ENCODE measurements around the gene IL3. TPM values are rescaled to one million over a fixed set of nuclear protein-coding genes. Genes with fewer than 3 reads are reported as not detected.

Gene IL3
- total RNA-seq, 1 experiment from 2014 or later: not detected

DNA sequence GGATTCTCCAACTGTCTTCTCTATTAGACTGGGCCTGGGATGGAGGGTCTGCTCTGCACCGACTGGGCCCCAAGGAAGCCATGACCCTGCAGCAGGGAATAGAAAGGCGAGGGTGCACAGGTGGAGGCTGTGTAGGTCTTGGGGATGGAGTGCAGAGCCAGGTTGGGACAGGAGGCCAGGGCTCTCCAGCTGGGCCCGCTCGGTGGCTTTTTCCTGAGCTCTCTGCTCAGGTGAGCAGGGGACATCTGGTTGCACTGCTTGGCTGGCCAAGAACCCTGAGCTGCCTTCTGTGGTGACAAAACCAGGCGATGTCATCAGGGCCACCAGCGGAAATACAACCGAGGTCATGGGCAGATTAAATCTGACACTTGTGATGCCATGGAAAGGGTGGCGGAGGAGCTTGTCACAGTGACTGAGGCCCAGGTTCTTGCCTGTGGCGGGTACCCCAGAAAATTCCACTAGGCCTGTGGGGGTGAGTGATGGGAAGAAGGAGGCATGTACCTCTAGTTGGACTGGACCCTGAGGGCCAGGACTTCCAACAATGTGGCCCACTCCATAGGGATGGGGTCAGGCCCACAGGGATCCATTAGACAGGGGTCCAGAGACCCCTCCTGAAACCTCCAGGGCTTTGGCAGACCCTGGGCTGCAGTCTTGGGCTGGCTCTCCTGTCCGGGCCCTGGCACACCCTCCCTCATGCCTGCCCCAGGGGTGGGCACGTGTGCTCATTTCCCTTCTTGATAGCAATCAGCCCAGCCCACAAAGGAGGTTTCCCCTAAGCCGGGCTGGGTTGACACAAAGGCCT lies 4.4 kb upstream of the IL3 start:
- BruUV-seq (replicated peaks): no TSS peak
- no peak overlapping the region for H3K27ac ChIP-seq (ENCODE audit: low read depth, low read length, poor library complexity, severe bottlenecking)
- POLR2A ChIA-PET (ENCODE audit: low non-redundant PET): no interaction called here
- TF ChIP-seq CTCF (conservative IDR thresholded peaks at IDR 0.05; ENCODE audit: low read depth, low read length): no peak
- H3K36me3 ChIP-seq (ENCODE audit: insufficient read depth, low read length, poor library complexity, severe bottlenecking): no peaks in the 10 kb centered on the region
- H3K4me3 ChIP-seq (ENCODE audit: low read depth, low read length, poor library complexity, severe bottlenecking): no peak overlapping the region
- H3K4me1 ChIP-seq (ENCODE audit: insufficient read depth, low read length, poor library complexity, severe bottlenecking): no peaks in the 10 kb centered on the region
- intact Hi-C loops (cut with micrococcal nuclease; ENCODE audit: unreplicated experiment): no loop called here
- CTCF ChIA-PET: no interaction called here
- no peaks in the 10 kb centered on the region for H3K9me3 ChIP-seq (ENCODE audit: low read depth, low read length, poor library complexity, severe bottlenecking)
- no peaks in the 10 kb centered on the region for H3K27me3 ChIP-seq (replicated peaks; ENCODE audit: insufficient read depth, low read depth, low read length, poor library complexity)
- DNase-seq (ENCODE audit: low spot score): no peak

GRCh38 chr5:132056610-132057497 lies 3.6 kb upstream of the IL3 start:
- TF ChIP-seq CTCF (conservative IDR thresholded peaks at IDR 0.05; ENCODE audit: low read depth, low read length) (no peak), EZH2 (IDR thresholded peaks at IDR 0.05; ENCODE audit: borderline replicate concordance, low read depth, low read length, poor library complexity, severe bottlenecking) (no peak)
- H3K4me1 ChIP-seq (ENCODE audit: insufficient read depth, low read length, poor library complexity, severe bottlenecking): no peaks in the 10 kb centered on the region
- CTCF ChIA-PET: no interaction called here
- no peak overlapping the region for H3K4me3 ChIP-seq (ENCODE audit: low read depth, low read length, poor library complexity, severe bottlenecking)
- BruUV-seq (replicated peaks): no TSS peak
- H3K36me3 ChIP-seq (ENCODE audit: insufficient read depth, low read length, poor library complexity, severe bottlenecking): no peaks in the 10 kb centered on the region
- H3K9me3 ChIP-seq (ENCODE audit: low read depth, low read length, poor library complexity, severe bottlenecking): no peaks in the 10 kb centered on the region
- no peaks in the 10 kb centered on the region for H3K27me3 ChIP-seq (replicated peaks; ENCODE audit: insufficient read depth, low read depth, low read length, poor library complexity)
- no peak for DNase-seq (ENCODE audit: low spot score)
- H3K27ac ChIP-seq (ENCODE audit: low read depth, low read length, poor library complexity, severe bottlenecking): no peak overlapping the region
- intact Hi-C loops (cut with micrococcal nuclease; ENCODE audit: unreplicated experiment): no loop called here
- POLR2A ChIA-PET (ENCODE audit: low non-redundant PET): no interaction called here

DNA sequence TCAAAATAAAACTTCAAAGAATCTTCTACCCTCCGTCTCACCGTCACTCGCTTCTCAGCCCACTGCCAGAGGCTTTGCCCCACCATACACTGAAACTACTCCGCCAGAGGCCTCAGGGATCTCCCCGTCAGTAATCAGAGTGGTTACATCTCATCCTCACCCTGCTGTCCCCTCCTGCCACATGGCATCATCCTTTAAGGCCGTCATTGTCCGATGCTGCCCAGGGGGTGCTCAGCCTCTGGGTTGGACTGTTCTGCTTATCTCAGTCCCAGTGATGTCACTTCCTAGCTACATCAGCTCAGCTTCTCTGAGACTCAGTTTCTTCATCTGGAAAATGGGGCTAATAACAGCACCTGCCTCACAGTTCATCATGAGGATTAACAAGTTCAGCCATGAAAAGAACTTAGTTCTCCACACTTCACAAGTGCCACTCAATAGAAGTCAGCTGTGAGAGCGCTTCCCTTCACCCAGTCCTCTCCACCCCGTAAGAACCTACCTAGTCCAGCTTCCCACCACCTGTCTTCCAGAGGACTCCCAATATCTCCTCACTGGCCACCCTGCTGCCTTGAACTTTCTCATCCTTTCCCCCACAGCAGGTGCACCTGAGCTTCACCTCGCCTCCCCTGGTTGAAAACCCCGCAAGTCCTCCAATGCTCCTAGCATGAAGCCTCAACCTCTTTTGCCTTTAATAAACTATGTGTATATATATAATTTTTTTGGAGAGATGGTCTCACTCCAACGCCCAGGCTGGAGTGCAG lies 2.8 kb upstream of the IL3 start:
- no TSS peak for BruUV-seq (replicated peaks)
- H3K4me1 ChIP-seq (ENCODE audit: insufficient read depth, low read length, poor library complexity, severe bottlenecking): no peaks in the 10 kb centered on the region
- H3K27me3 ChIP-seq (replicated peaks; ENCODE audit: insufficient read depth, low read depth, low read length, poor library complexity): no peaks in the 10 kb centered on the region
- DNase-seq (ENCODE audit: low spot score): no peak
- no peaks in the 10 kb centered on the region for H3K36me3 ChIP-seq (ENCODE audit: insufficient read depth, low read length, poor library complexity, severe bottlenecking)
- CTCF ChIA-PET: no interaction called here
- H3K27ac ChIP-seq (ENCODE audit: low read depth, low read length, poor library complexity, severe bottlenecking): no peak overlapping the region
- no peak overlapping the region for H3K4me3 ChIP-seq (ENCODE audit: low read depth, low read length, poor library complexity, severe bottlenecking)
- POLR2A ChIA-PET (ENCODE audit: low non-redundant PET): no interaction called here
- TF ChIP-seq EZH2 (IDR thresholded peaks at IDR 0.05; ENCODE audit: borderline replicate concordance, low read depth, low read length, poor library complexity, severe bottlenecking) (no peak), CTCF (conservative IDR thresholded peaks at IDR 0.05; ENCODE audit: low read depth, low read length) (no peak)
- no peaks in the 10 kb centered on the region for H3K9me3 ChIP-seq (ENCODE audit: low read depth, low read length, poor library complexity, severe bottlenecking)
- intact Hi-C loops (cut with micrococcal nuclease; ENCODE audit: unreplicated experiment): no loop called here

Measured in A673 (cell line).